OCI-LY3 (cell line): ENCODE measurements around the gene DCLK1.

ENCODE experiments used
- EZH2phosphoT487 ChIP-seq: fragments of 200-600 bp; shearing (Covaris generic); IDR thresholded peaks from 2 replicates; pipeline ENCODE4 v1.6.1; 2018; ENCODE audit warnings: antibody characterized with exemption, mixed run types, low read depth
- TF ChIP-seq, protein P1 (sequence below): fragments of 200-600, 300-600 bp; sonication (generic); IDR thresholded peaks from 2 replicates; pipeline ENCODE4 v1.5.1; 2014; ENCODE audit warnings: antibody characterized with exemption, low read length, low read depth

DNA sequence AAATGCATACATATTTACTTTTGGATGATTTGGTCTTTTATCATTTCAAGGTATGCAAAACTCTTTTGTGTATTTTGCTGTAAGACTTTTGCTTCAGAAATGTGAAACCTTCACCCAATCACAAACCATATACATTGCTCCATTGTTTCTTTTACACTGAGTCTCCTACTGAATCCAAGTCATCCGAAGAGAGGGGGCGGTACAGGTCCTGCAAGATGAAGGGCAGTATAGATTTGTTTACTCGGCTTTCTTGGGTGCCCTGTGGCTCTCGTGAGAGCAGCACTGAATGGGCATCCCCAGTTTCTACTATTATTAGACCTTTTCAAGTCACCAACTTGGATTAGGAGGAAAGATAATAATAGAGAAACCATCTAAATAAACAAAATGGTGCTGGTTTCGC lies 280.6 kb downstream of the DCLK1 start:
- TF ChIP-seq, protein P1, sequence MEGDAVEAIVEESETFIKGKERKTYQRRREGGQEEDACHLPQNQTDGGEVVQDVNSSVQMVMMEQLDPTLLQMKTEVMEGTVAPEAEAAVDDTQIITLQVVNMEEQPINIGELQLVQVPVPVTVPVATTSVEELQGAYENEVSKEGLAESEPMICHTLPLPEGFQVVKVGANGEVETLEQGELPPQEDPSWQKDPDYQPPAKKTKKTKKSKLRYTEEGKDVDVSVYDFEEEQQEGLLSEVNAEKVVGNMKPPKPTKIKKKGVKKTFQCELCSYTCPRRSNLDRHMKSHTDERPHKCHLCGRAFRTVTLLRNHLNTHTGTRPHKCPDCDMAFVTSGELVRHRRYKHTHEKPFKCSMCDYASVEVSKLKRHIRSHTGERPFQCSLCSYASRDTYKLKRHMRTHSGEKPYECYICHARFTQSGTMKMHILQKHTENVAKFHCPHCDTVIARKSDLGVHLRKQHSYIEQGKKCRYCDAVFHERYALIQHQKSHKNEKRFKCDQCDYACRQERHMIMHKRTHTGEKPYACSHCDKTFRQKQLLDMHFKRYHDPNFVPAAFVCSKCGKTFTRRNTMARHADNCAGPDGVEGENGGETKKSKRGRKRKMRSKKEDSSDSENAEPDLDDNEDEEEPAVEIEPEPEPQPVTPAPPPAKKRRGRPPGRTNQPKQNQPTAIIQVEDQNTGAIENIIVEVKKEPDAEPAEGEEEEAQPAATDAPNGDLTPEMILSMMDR = no peak
- no peak for TF ChIP-seq EZH2phosphoT487
